Ectodermal cell (in vitro differentiated cells): ENCODE results near the gene SPPL3.
"Not testable (repeated sequence)": the region's sequence is repeated elsewhere in the genome, so short reads cannot be mapped to it uniquely, and the experiment has no call there.

Experiments used
- H3K27ac ChIP-seq: 2 replicates; pipeline ENCODE4 v1.7.0; 2013; ENCODE audit warnings: mild to moderate bottlenecking, low read depth, low read length; ENCODE audit not compliant: insufficient read depth, poor library complexity, severe bottlenecking
- H3K27me3 ChIP-seq: 2 replicates; pipeline ENCODE4 v1.7.0; 2013; ENCODE audit warnings: mild to moderate bottlenecking, low read length; ENCODE audit not compliant: insufficient read depth, control insufficient read depth, poor library complexity, severe bottlenecking
- H3K36me3 ChIP-seq: one replicate; pipeline ENCODE4 v1.7.0; 2013; ENCODE audit warnings: low read length; ENCODE audit not compliant: control insufficient read depth, insufficient read depth
- H3K4me1 ChIP-seq: one replicate; pipeline ENCODE4 v1.7.0; 2013; ENCODE audit warnings: low read length; ENCODE audit not compliant: control insufficient read depth, insufficient read depth
- H3K4me3 ChIP-seq: 2 replicates; pipeline ENCODE4 v1.7.0; 2013; ENCODE audit warnings: low read depth, low read length, control low read depth; ENCODE audit not compliant: insufficient read depth
- H3K9me3 ChIP-seq: 2 replicates; pipeline ENCODE4 v1.7.0; 2013; ENCODE audit warnings: mild to moderate bottlenecking, low read length, moderate library complexity; ENCODE audit not compliant: control insufficient read depth
- WGBS, 2 experiments: methylation state at CpG; one replicate each; pipeline ENCODE4 v1.1.7; 2013; ENCODE audit warnings: missing lambda C conversion rate in 2 of 2; 5-methylcytosine and 5-hydroxymethylcytosine counted together

SPPL3 gene

GRCh38 chr12:120810021-120810420 is 94.1 kb downstream of the SPPL3 start:
- H3K4me1 ChIP-seq: peaks cover 4% of the 10 kb centered on the region
- H3K36me3 ChIP-seq: no peaks in the 10 kb centered on the region
- H3K27ac ChIP-seq: no peak overlapping the region
- H3K27me3 ChIP-seq: no peaks in the 10 kb centered on the region
- no peaks in the 10 kb centered on the region for H3K9me3 ChIP-seq
- H3K4me3 ChIP-seq: no peak overlapping the region
- 90 to 98% methylated on average over 3 of the region's 3 CpGs for WGBS, 2 experiments

GRCh38 chr12:120804428-120804827 is 99.7 kb downstream of the SPPL3 start:
- no peaks in the 10 kb centered on the region for H3K9me3 ChIP-seq
- no peaks in the 10 kb centered on the region for H3K36me3 ChIP-seq
- H3K4me1 ChIP-seq: no peaks in the 10 kb centered on the region
- no peaks in the 10 kb centered on the region for H3K27me3 ChIP-seq
- no peak overlapping the region for H3K27ac ChIP-seq
- H3K4me3 ChIP-seq: no peak overlapping the region

DNA sequence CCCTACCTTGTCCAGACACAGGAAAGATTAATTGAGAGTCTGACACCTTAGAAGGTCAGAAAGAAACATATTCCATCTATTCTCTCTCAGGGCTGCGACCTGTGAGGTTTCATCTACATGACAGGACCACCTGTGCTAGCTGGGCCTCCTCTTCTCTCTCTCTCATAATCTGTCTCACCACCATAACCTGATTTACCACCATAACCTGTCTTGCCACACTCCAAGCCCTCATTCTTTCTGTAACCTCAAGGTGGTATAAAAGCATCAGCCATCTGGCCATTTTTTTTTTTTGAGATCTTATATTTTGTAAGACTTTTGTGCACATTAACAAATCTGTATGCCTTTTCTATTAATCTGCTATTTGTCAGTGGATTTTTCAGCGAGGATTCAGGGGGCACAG is 103.0 kb downstream of the SPPL3 start:
- H3K27ac ChIP-seq: no peak overlapping the region
- WGBS, 2 experiments: 90 to 96% methylated on average over 2 of the region's 2 CpGs

DNA sequence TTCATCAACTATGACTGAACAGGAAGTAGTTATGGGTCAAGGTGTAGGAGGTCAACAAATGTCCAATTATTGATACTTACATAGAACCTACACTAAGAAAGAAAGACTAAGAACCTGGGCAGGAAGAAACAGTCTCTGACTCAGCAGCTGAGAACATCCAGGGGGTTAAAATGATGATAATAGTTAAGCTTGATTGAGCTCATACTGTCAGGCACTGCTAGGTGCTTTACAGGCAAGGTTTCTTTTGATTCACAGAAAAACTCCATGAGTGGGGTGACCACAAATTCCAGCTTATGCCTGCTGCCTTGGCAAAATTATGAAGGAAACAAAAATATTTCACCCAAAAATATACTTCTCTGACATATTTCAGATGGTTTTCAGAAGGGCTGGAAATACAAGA is 103.5 kb downstream of the SPPL3 start:
- no peak overlapping the region for H3K27ac ChIP-seq
- no peaks in the 10 kb centered on the region for H3K27me3 ChIP-seq
- no peaks in the 10 kb centered on the region for H3K36me3 ChIP-seq
- H3K4me3 ChIP-seq: no peak overlapping the region
- H3K9me3 ChIP-seq: no peaks in the 10 kb centered on the region
- no peaks in the 10 kb centered on the region for H3K4me1 ChIP-seq

More for the DNA sequence above, 103.0 kb downstream of the SPPL3 start:
- Histone ChIP-seq H3K4me1 (no peaks in the 10 kb centered on the region), H3K27me3 (no peaks in the 10 kb centered on the region), H3K9me3 (no peaks in the 10 kb centered on the region), H3K4me3 (no peak overlapping the region), H3K36me3 (no peaks in the 10 kb centered on the region)

DNA sequence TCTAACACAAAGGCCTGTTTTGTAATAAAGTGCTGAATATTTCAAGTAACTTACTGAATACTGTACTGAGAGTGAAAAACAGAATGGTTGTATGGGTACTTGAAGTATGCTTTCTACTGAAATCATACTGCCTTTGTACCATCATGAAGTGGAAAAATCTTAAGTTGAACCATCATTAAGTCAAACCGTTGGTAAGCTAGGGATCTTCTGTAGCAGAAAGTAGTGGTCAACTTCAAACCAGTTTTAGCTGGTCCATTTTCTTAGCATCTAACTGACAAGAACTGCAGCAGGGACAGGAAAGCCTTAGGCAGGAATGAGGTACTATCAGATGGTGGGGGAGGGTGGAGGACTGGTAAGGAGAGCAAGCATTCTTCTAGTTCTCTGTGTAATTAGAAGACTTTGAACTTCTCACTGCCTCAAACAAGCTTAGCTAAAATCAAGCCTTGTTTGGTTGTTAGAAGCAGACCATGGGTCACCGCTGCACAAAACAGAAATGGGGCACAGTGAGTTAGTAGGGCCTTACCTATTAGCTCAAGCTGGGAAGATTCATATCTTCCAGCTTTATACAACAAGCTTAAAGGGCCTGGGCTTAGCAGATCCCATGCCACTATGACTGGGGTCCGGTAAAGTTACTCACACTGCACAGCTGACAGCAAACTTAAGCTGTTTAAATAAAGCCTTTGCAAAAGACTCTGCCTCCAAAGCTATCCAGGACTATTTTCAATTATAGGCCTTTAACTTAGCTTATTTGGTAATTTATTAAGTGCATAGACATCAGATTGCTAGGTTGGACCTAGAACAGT is 104.7 kb downstream of the SPPL3 start:
- no peaks in the 10 kb centered on the region for H3K9me3 ChIP-seq
- no peaks in the 10 kb centered on the region for H3K36me3 ChIP-seq
- no peak overlapping the region for H3K27ac ChIP-seq
- no peak overlapping the region for H3K4me3 ChIP-seq
- H3K27me3 ChIP-seq: no peaks in the 10 kb centered on the region
- no peaks in the 10 kb centered on the region for H3K4me1 ChIP-seq
- 63 to 64% methylated on average over 3 of the region's 3 CpGs for WGBS, 2 experiments

- 94 to 96% methylated on average over 4 of the region's 4 CpGs for WGBS, 2 experiments
- Histone ChIP-seq H3K27ac (no peak overlapping the region), H3K4me1 (no peaks in the 10 kb centered on the region), H3K9me3 (no peaks in the 10 kb centered on the region), H3K36me3 (no peaks in the 10 kb centered on the region), H3K27me3 (no peaks in the 10 kb centered on the region), H3K4me3 (no peak overlapping the region)
These were observed 105.5 kb downstream of the SPPL3 start for GRCh38 chr12:120798696-120799095.

GRCh38 chr12:120797677-120798642 is 106.2 kb downstream of the SPPL3 start:
- 93% methylated on average over 7 of the region's 7 CpGs for WGBS, 2 experiments
- no peak overlapping the region for H3K4me3 ChIP-seq
- H3K27me3 ChIP-seq: no peaks in the 10 kb centered on the region
- H3K4me1 ChIP-seq: no peaks in the 10 kb centered on the region
- no peaks in the 10 kb centered on the region for H3K9me3 ChIP-seq
- no peaks in the 10 kb centered on the region for H3K36me3 ChIP-seq
- no peak overlapping the region for H3K27ac ChIP-seq

DNA sequence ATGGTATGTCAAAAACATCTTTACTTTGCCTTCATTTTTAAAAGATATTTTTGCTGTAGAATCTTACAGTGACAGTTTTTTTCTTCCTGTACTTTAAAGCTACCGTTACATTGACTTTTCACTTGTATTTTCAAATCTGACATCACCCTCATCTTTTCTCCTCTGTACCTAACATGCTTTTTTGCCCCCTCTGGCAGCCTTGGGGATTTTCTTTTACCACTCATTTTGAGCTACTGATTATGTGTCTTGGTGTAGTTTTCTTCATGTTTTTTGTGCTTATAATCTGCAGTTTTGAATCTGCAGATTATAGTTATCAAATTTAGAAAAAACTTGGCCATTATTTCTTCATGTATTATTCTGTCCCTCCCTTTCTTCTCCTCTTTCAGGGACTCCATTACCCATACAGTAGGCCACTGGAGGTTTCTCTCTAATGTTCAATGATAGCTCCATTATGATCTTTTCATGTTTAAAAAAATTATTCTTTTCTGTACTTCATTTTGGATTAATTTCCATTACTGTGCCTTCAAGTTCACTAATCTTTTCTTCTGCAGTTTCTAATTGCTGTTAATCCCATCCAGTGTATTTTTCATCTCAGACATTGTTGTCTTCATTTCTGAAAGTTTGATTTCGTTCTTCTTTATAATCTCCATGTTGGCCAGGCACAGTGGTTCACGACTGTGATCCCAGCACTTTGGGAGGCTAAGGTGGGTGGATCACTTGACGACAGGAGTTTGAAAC is 108.5 kb downstream of the SPPL3 start:
- no peaks in the 10 kb centered on the region for H3K36me3 ChIP-seq
- H3K9me3 ChIP-seq: no peaks in the 10 kb centered on the region
- no peaks in the 10 kb centered on the region for H3K27me3 ChIP-seq
- WGBS, 2 experiments: 90 to 93% methylated on average over 4 of the region's 4 CpGs
- H3K4me1 ChIP-seq: no peaks in the 10 kb centered on the region
- H3K4me3 ChIP-seq: no peak overlapping the region
- H3K27ac ChIP-seq: no peak overlapping the region

- WGBS, 2 experiments: 95 to 96% methylated on average over 1 of the region's 1 CpG
- H3K27ac ChIP-seq: no peak overlapping the region
- no peaks in the 10 kb centered on the region for H3K9me3 ChIP-seq
- no peaks in the 10 kb centered on the region for H3K4me1 ChIP-seq
- no peaks in the 10 kb centered on the region for H3K27me3 ChIP-seq
- H3K36me3 ChIP-seq: no peaks in the 10 kb centered on the region
- no peak overlapping the region for H3K4me3 ChIP-seq
These were observed 110.8 kb downstream of the SPPL3 start for GRCh38 chr12:120793357-120793756.

- not testable (repeated sequence) for H3K27ac ChIP-seq, H3K4me1 ChIP-seq, H3K4me3 ChIP-seq, H3K9me3 ChIP-seq, H3K27me3 ChIP-seq, H3K36me3 ChIP-seq
- 88% methylated on average over 9 of the region's 9 CpGs for WGBS, 2 experiments
These were observed 111.7 kb downstream of the SPPL3 start for GRCh38 chr12:120792456-120792855.
